ENCODE measurements around the gene MTMR2.
"Not testable (repeated sequence)": the region's sequence is repeated elsewhere in the genome, so short reads cannot be mapped to it uniquely, and the experiment has no call there.

MTMR2 gene

DNA sequence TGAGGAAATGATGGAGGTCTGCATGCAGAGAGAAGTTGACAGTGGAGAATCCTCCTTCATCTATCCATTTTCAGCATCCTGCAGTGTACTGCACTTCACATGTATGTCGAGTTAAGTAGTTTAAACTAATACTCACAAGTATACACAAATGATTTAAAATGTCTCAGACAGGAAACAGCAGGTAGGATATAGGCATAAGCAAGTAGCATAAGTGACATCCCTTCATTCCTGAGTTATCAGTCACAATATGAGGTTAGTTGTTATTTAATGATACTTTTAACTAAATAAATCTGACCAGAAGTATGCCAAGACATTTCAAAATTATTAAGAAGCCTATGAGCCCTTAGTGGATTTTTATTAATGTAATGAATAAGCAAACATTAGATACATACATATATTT, 37.4 kb downstream of the MTMR2 start:
- H3K4me3 Mint-ChIP-seq, result no peak overlapping the region
- no peaks in the 10 kb centered on the region for H3K4me1 Mint-ChIP-seq (ENCODE audit: low read depth)
- H3K9me3 Mint-ChIP-seq, result no peaks in the 10 kb centered on the region
- peaks cover 6% of the 10 kb centered on the region for H3K36me3 Mint-ChIP-seq (ENCODE audit: low read depth)
- no peaks in the 10 kb centered on the region for H3K27me3 Mint-ChIP-seq
- H3K27ac Mint-ChIP-seq, result no peak overlapping the region
- intact Hi-C loops (cut with micrococcal nuclease), result no loop called here

- intact Hi-C loops (cut with micrococcal nuclease), result no loop called here
- Mint-ChIP-seq H3K36me3 (ENCODE audit: low read depth) (peaks cover 6% of the 10 kb centered on the region), H3K9me3 (no peaks in the 10 kb centered on the region), H3K27ac (no peak overlapping the region), H3K4me1 (ENCODE audit: low read depth) (no peaks in the 10 kb centered on the region), H3K27me3 (no peaks in the 10 kb centered on the region), H3K4me3 (no peak overlapping the region)
These were observed 39.1 kb downstream of the MTMR2 start for GRCh38 chr11:95884802-95885201.

DNA sequence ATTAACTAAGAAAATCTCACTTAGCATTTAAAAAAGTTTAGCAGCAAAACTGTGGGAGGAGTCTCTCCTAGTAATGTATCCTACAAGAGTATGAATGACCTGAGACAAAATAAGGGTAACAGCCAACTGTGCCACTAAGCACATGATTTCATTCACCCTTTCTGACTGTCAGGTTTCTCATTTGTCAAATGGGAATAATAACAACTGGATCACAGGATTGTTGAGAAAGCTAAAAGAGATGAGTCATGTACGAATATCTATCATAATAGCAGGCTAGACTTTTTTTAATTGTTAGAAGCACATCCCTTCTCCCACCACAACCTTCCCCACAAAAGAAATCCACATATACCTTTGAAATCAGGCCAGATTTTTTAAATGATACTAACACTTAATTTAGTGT, 39.5 kb downstream of the MTMR2 start:
- H3K27ac Mint-ChIP-seq, result no peak overlapping the region
- no peaks in the 10 kb centered on the region for H3K4me1 Mint-ChIP-seq (ENCODE audit: low read depth)
- intact Hi-C loops (cut with micrococcal nuclease), result no loop called here
- H3K9me3 Mint-ChIP-seq, result no peaks in the 10 kb centered on the region
- H3K4me3 Mint-ChIP-seq, result no peak overlapping the region
- no peaks in the 10 kb centered on the region for H3K27me3 Mint-ChIP-seq
- H3K36me3 Mint-ChIP-seq (ENCODE audit: low read depth), result peaks cover 6% of the 10 kb centered on the region

DNA sequence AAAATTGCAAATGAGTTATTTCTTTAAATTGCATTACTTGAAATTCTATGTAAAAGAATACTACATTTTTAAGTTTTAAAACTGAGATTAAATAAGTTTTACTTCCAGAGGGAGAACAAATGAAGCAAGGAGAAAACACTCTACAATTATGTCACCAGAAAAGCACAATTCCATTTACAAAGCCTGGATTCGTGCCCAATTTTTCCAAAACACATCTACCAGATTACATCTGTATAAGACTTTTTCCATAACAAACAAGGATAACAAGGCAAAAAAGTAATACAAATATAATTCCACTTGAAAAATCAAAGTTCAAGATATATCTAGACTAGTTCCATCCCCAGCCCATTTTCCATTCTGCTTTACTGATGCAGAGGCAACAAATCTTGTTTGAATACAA, 40.5 kb downstream of the MTMR2 start:
- no peak overlapping the region for H3K27ac Mint-ChIP-seq
- H3K4me1 Mint-ChIP-seq (ENCODE audit: low read depth), result no peaks in the 10 kb centered on the region
- intact Hi-C loops (cut with micrococcal nuclease), result no loop called here

DNA sequence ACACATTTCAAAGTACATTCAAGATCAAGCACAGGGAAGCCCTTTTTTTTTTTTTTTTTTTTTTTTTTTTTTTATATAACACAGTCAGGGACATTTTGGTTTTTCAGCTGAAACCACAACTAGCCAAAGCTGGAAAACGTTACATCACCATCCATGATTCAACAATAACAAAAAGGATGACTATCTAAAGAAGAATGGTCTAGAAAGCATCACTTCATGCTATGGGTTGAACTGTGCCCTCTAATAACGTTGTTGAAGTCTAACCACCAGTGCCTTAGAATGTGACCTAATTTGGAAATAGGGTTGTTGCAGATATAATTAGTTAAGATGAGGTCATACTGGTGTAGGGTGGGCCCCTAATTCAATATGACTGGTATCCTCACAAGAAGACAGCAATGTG, 46.6 kb downstream of the MTMR2 start:
- no peaks in the 10 kb centered on the region for H3K4me1 Mint-ChIP-seq (ENCODE audit: low read depth)
- H3K27ac Mint-ChIP-seq, result no peak overlapping the region
- peaks cover 18% of the 10 kb centered on the region for H3K9me3 Mint-ChIP-seq
- intact Hi-C loops (cut with micrococcal nuclease), result no loop called here
- H3K4me3 Mint-ChIP-seq, result no peak overlapping the region
- H3K36me3 Mint-ChIP-seq (ENCODE audit: low read depth), result peaks cover 18% of the 10 kb centered on the region
- H3K27me3 Mint-ChIP-seq, result no peaks in the 10 kb centered on the region

More for the DNA sequence above, 40.5 kb downstream of the MTMR2 start:
- Mint-ChIP-seq H3K9me3 (no peaks in the 10 kb centered on the region), H3K27me3 (no peaks in the 10 kb centered on the region), H3K36me3 (ENCODE audit: low read depth) (peaks cover 6% of the 10 kb centered on the region), H3K4me3 (no peak overlapping the region)

DNA sequence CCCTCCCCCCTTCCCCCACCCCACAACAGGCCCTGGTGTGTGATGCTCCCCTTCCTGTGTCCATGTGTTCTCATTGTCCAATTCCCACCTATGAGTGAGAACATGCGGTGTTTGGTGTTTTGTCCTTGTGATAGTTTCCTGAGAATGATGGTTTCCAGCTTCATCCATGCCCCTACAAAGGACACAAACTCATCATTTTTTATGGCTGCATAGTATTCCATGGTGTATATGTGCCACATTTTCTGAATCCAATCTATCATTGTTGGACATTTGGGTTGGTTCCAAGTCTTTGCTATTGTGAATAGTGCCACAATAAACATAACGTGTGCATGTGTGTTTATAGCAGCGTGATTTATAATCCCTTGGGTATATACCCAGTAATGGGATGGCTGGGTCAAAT, 53.0 kb downstream of the MTMR2 start:
- H3K27me3 Mint-ChIP-seq; H3K4me3 Mint-ChIP-seq; intact Hi-C loops (cut with micrococcal nuclease); H3K36me3 Mint-ChIP-seq (ENCODE audit: low read depth); H3K27ac Mint-ChIP-seq; H3K9me3 Mint-ChIP-seq; H3K4me1 Mint-ChIP-seq (ENCODE audit: low read depth): not testable (repeated sequence)

GRCh38 chr11:95867105-95867504, 56.8 kb downstream of the MTMR2 start:
- H3K27me3 Mint-ChIP-seq, result no peaks in the 10 kb centered on the region
- H3K9me3 Mint-ChIP-seq, result no peaks in the 10 kb centered on the region
- H3K27ac Mint-ChIP-seq, result no peak overlapping the region
- H3K4me1 Mint-ChIP-seq (ENCODE audit: low read depth), result peaks cover 5% of the 10 kb centered on the region
- intact Hi-C loops (cut with micrococcal nuclease), result no loop called here
- peaks cover 7% of the 10 kb centered on the region for H3K36me3 Mint-ChIP-seq (ENCODE audit: low read depth)
- H3K4me3 Mint-ChIP-seq, result no peak overlapping the region

DNA sequence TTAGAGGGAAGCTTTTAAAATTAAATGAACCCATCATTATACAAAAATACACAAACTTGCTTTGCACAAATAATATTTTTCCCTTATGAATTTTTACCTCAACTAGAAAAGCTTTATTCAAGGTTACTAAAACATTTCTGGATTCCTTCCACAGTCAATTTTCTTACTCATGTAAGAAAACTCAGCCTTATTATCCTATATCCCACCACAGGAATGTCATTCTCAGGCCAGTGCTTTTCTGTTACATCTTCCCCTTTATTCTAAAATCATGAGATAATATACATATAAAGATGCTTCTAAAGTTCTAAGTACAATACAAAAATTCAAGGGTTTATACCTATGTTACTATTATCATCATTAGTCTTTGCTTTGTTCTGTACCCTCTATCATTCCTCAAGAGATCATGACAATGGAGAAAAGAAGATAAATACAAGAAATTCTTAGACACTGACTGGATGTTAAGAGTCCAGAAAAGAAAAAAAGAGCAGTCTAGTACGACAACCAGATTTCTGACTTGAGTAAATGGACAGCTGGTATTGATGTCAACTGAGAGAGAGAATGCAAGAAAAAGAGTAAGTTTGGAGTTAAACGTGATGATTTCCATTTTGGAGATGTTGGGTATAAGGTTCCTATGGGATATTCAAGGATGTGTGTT, 60.3 kb downstream of the MTMR2 start:
- peaks cover 7% of the 10 kb centered on the region for H3K36me3 Mint-ChIP-seq (ENCODE audit: low read depth)
- no peak overlapping the region for H3K27ac Mint-ChIP-seq
- intact Hi-C loops (cut with micrococcal nuclease), result no loop called here
- no peak overlapping the region for H3K4me3 Mint-ChIP-seq
- H3K4me1 Mint-ChIP-seq (ENCODE audit: low read depth), result peaks cover 5% of the 10 kb centered on the region
- H3K27me3 Mint-ChIP-seq, result no peaks in the 10 kb centered on the region
- no peaks in the 10 kb centered on the region for H3K9me3 Mint-ChIP-seq

DNA sequence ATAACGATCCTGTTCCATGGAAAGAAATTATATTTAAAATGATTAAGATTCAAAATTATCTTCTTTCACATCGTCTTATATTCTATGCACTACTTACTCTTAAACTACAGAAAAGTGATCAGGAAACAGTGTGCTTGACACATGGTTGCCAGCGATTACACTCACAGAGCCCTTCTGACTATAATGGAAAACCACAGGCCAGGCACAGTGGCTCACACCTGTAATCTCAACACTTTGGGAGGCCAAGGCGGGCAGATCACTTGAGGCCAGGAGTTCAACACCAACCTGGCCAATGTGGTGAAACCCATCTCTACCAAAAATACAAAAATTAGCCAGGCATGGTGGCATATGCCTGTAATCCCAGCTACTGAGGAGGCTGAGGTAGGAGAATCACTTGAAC, 63.9 kb downstream of the MTMR2 start:
- H3K27me3 Mint-ChIP-seq; intact Hi-C loops (cut with micrococcal nuclease); H3K9me3 Mint-ChIP-seq; H3K4me1 Mint-ChIP-seq (ENCODE audit: low read depth); H3K27ac Mint-ChIP-seq; H3K4me3 Mint-ChIP-seq: not testable (repeated sequence)
- H3K36me3 Mint-ChIP-seq (ENCODE audit: low read depth), result peaks cover 18% of the 10 kb centered on the region

GRCh38 chr11:95854362-95854761, 69.5 kb downstream of the MTMR2 start:
- intact Hi-C loops (cut with micrococcal nuclease); H3K4me3 Mint-ChIP-seq; H3K27me3 Mint-ChIP-seq; H3K9me3 Mint-ChIP-seq; H3K4me1 Mint-ChIP-seq (ENCODE audit: low read depth); H3K27ac Mint-ChIP-seq: not testable (repeated sequence)
- H3K36me3 Mint-ChIP-seq (ENCODE audit: low read depth), result peaks cover 20% of the 10 kb centered on the region

DNA sequence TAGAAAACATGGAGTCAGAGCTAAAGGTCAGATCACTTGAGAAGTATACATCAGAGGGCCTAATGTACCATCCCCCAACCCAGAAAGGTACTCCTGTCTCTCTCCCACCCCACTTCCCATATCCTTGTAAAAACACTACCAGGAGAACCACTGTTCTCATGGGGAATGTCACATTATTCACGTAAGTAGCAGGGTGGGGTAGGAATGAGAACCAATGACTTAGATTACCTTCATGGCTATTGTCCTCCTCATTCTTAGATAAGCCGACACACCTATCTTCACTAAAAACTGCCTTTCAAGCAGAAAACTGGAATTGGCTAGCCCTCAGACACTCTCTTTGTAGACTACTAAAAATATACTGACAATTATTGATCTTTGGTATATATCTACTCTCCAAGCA, 70.0 kb downstream of the MTMR2 start:
- H3K4me1 Mint-ChIP-seq (ENCODE audit: low read depth), result no peaks in the 10 kb centered on the region
- H3K36me3 Mint-ChIP-seq (ENCODE audit: low read depth), result peaks cover 20% of the 10 kb centered on the region
- H3K27ac Mint-ChIP-seq, result no peak overlapping the region
- intact Hi-C loops (cut with micrococcal nuclease), result no loop called here
- no peaks in the 10 kb centered on the region for H3K27me3 Mint-ChIP-seq
- no peaks in the 10 kb centered on the region for H3K9me3 Mint-ChIP-seq
- no peak overlapping the region for H3K4me3 Mint-ChIP-seq

- no peaks in the 10 kb centered on the region for H3K9me3 Mint-ChIP-seq
- intact Hi-C loops (cut with micrococcal nuclease), result no loop called here
- H3K4me3 Mint-ChIP-seq, result no peak overlapping the region
- no peak overlapping the region for H3K27ac Mint-ChIP-seq
- no peaks in the 10 kb centered on the region for H3K27me3 Mint-ChIP-seq
- H3K4me1 Mint-ChIP-seq (ENCODE audit: low read depth), result no peaks in the 10 kb centered on the region
- H3K36me3 Mint-ChIP-seq (ENCODE audit: low read depth), result peaks cover 20% of the 10 kb centered on the region
These were observed 70.8 kb downstream of the MTMR2 start for GRCh38 chr11:95853138-95853537.

- Mint-ChIP-seq H3K9me3 (no peaks in the 10 kb centered on the region), H3K36me3 (ENCODE audit: low read depth) (peaks cover 18% of the 10 kb centered on the region), H3K4me1 (ENCODE audit: low read depth) (no peaks in the 10 kb centered on the region), H3K4me3 (no peak overlapping the region), H3K27ac (no peak overlapping the region), H3K27me3 (no peaks in the 10 kb centered on the region)
- intact Hi-C loops (cut with micrococcal nuclease), result no loop called here
These were observed 73.8 kb downstream of the MTMR2 start for GRCh38 chr11:95850137-95850536.

- H3K9me3 Mint-ChIP-seq, result no peaks in the 10 kb centered on the region
- H3K27me3 Mint-ChIP-seq, result no peaks in the 10 kb centered on the region
- intact Hi-C loops (cut with micrococcal nuclease), result no loop called here
- H3K36me3 Mint-ChIP-seq (ENCODE audit: low read depth), result peaks cover 11% of the 10 kb centered on the region
- no peak overlapping the region for H3K4me3 Mint-ChIP-seq
- H3K27ac Mint-ChIP-seq, result no peak overlapping the region
- H3K4me1 Mint-ChIP-seq (ENCODE audit: low read depth), result no peaks in the 10 kb centered on the region
These were observed 74.7 kb downstream of the MTMR2 start for GRCh38 chr11:95849087-95849825.

GRCh38 chr11:95845167-95845566, 78.7 kb downstream of the MTMR2 start:
- Mint-ChIP-seq H3K4me3 (no peak overlapping the region), H3K4me1 (ENCODE audit: low read depth) (no peaks in the 10 kb centered on the region), H3K27ac (no peak overlapping the region), H3K36me3 (ENCODE audit: low read depth) (peaks cover 14% of the 10 kb centered on the region), H3K9me3 (no peaks in the 10 kb centered on the region), H3K27me3 (no peaks in the 10 kb centered on the region)
- intact Hi-C loops (cut with micrococcal nuclease), result no loop called here

Data from dendritic cell treated with granulocyte-macrophage colony-stimulating factor and Interleukin-4, amounts not matched to agents 40 ng/mL and 50 ng/mL, for 4 days (primary cell).